ENCODE data around the gene CARNS1. TPM values are rescaled to one million over a fixed set of nuclear protein-coding genes. Genes with fewer than 3 reads are reported as not detected.

Gene CARNS1
- total and polyA plus RNA-seq, 9 of the 15 experiments (the other 6 are each of a cell fraction or from before 2014, with no cell fraction given), result 0.01 to 0.18 (median 0.06) TPM; not detected in 3

DNA sequence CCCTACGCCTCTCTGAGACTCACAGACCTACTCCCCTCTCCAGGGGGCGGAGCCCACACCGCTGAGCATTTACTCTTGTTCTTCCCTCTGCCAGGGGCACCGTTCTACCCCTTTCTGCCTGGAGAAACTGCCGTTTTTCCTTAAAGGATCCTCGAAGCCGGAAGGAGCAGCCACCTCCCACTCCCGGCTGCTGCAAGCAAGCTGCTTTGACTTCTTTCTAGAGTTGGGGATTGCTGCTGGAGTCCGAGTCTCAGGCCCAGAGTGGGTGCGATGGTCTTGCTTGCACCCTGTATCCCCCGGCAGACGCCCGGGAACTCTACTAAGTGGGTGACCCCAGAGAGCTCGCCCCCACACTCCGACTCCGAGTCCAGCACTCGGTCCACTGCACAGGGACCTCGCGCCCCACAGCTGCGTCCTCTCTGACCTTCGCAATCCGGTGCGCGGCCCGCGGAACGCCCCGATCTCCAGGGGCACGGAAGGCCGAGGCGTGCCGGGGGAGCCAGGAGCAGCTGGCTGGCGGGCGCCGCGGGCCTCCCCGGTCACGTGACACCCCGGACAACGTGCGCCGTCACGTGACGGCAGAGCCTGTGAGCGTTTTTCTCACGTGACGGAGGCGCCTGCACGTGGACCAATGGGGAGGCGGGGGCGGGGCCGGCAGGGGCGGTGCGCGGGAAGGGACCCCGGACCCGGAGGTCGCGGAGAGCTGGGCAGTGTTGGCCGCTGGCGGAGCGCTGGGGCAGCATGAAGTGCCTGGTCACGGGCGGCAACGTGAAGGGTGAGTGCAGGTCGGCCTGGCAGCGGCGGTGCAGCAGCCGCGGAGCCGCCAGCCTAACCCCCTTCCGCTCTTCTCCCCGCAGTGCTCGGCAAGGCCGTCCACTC lies 23.9 kb upstream of the CARNS1 start, which contains the start of gene RAD9A (continued):
- TF ChIP-seq TAF7 (tag; IDR thresholded peaks at IDR 0.05), result no peak
- no peak for TF ChIP-seq PHB2 (IDR thresholded peaks at IDR 0.05; ENCODE audit: low read depth)
- TF ChIP-seq, protein P1, sequence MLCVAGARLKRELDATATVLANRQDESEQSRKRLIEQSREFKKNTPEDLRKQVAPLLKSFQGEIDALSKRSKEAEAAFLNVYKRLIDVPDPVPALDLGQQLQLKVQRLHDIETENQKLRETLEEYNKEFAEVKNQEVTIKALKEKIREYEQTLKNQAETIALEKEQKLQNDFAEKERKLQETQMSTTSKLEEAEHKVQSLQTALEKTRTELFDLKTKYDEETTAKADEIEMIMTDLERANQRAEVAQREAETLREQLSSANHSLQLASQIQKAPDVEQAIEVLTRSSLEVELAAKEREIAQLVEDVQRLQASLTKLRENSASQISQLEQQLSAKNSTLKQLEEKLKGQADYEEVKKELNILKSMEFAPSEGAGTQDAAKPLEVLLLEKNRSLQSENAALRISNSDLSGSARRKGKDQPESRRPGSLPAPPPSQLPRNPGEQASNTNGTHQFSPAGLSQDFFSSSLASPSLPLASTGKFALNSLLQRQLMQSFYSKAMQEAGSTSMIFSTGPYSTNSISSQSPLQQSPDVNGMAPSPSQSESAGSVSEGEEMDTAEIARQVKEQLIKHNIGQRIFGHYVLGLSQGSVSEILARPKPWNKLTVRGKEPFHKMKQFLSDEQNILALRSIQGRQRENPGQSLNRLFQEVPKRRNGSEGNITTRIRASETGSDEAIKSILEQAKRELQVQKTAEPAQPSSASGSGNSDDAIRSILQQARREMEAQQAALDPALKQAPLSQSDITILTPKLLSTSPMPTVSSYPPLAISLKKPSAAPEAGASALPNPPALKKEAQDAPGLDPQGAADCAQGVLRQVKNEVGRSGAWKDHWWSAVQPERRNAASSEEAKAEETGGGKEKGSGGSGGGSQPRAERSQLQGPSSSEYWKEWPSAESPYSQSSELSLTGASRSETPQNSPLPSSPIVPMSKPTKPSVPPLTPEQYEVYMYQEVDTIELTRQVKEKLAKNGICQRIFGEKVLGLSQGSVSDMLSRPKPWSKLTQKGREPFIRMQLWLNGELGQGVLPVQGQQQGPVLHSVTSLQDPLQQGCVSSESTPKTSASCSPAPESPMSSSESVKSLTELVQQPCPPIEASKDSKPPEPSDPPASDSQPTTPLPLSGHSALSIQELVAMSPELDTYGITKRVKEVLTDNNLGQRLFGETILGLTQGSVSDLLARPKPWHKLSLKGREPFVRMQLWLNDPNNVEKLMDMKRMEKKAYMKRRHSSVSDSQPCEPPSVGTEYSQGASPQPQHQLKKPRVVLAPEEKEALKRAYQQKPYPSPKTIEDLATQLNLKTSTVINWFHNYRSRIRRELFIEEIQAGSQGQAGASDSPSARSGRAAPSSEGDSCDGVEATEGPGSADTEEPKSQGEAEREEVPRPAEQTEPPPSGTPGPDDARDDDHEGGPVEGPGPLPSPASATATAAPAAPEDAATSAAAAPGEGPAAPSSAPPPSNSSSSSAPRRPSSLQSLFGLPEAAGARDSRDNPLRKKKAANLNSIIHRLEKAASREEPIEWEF (CRISPR knock-in tag; IDR thresholded peaks at IDR 0.05), result no peak
- no peak; the same call in 1 of the 2 replicates for TF ChIP-seq KLF6 (CRISPR knock-in tag; IDR thresholded peaks at IDR 0.05; ENCODE audit: borderline replicate concordance)
- peak; percentile 90 for TF ChIP-seq SIN3B (IDR thresholded peaks at IDR 0.05; ENCODE audit: low read depth)
- TF ChIP-seq, protein P2, sequence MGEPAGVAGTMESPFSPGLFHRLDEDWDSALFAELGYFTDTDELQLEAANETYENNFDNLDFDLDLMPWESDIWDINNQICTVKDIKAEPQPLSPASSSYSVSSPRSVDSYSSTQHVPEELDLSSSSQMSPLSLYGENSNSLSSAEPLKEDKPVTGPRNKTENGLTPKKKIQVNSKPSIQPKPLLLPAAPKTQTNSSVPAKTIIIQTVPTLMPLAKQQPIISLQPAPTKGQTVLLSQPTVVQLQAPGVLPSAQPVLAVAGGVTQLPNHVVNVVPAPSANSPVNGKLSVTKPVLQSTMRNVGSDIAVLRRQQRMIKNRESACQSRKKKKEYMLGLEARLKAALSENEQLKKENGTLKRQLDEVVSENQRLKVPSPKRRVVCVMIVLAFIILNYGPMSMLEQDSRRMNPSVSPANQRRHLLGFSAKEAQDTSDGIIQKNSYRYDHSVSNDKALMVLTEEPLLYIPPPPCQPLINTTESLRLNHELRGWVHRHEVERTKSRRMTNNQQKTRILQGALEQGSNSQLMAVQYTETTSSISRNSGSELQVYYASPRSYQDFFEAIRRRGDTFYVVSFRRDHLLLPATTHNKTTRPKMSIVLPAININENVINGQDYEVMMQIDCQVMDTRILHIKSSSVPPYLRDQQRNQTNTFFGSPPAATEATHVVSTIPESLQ (CRISPR knock-in tag; IDR thresholded peaks at IDR 0.05), result peak; percentile 96; the same call in 1 of the 2 replicates
- TF ChIP-seq ZKSCAN1 (IDR thresholded peaks at IDR 0.05; ENCODE audit: low read depth, low read length), result peak; percentile 46; the same call in 1 of the 2 replicates
- TF ChIP-seq RUNX1 (IDR thresholded peaks at IDR 0.05; ENCODE audit: low read depth), result no peak
- TF ChIP-seq, protein P3, sequence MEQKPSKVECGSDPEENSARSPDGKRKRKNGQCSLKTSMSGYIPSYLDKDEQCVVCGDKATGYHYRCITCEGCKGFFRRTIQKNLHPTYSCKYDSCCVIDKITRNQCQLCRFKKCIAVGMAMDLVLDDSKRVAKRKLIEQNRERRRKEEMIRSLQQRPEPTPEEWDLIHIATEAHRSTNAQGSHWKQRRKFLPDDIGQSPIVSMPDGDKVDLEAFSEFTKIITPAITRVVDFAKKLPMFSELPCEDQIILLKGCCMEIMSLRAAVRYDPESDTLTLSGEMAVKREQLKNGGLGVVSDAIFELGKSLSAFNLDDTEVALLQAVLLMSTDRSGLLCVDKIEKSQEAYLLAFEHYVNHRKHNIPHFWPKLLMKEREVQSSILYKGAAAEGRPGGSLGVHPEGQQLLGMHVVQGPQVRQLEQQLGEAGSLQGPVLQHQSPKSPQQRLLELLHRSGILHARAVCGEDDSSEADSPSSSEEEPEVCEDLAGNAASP (IDR thresholded peaks at IDR 0.05), result no peak
- TF ChIP-seq SMAD3 (CRISPR knock-in tag; conservative IDR thresholded peaks at IDR 0.05), result no peak
- TF ChIP-seq KLF13 (tag; IDR thresholded peaks at IDR 0.05; ENCODE audit: borderline replicate concordance, low read depth), result 0 out of 2 replicates have a peak, but pooled peaks have one; percentile 16
- no peak for TF ChIP-seq HLTF (IDR thresholded peaks at IDR 0.05)
- peak; percentile 45; the same call in 1 of the 2 replicates for TF ChIP-seq DMBX1 (CRISPR knock-in tag; IDR thresholded peaks at IDR 0.05; ENCODE audit: borderline replicate concordance)
- TF ChIP-seq SRSF3 (IDR thresholded peaks at IDR 0.05; ENCODE audit: insufficient read depth, low read length), result no peak
- peak; percentile 92 for TF ChIP-seq FOS (IDR thresholded peaks at IDR 0.05; ENCODE audit: extremely low read depth, insufficient read length)

Data from K562 (cell line).